Measurements from ENCODE around the gene PLCH1. TPM values are rescaled to one million over a fixed set of nuclear protein-coding genes. Genes with fewer than 3 reads are reported as not detected.
A peak's percentile ranks its signal among the peaks of the same experiment; 100 is the strongest.

The PLCH1 gene
- total RNA-seq, 8 experiments from 2014 or later = 3.7 to 32.9 (median 11.2) TPM

GRCh38 chr3:155661760-155662159 is 83.1 kb downstream of the PLCH1 start:
- ATAC-seq (replicated peaks in 6 of 8) = no peak
- H3K27ac ChIP-seq = no peak overlapping the region
- H3K4me3 ChIP-seq = no peak overlapping the region
- in situ Hi-C loops (cut with MboI; ENCODE audit: low pct_unique_long_range_greater_than_20kb in 2 of 9, low sequenced_read_pairs in 9 of 9, unreplicated experiment in 9 of 9) = no loop called here
- peaks cover 2 to 5% of the 10 kb centered on the region in 2 donors for H3K4me1 ChIP-seq (replicated peaks in 1 of 2)

GRCh38 chr3:155661042-155661441 is 83.8 kb downstream of the PLCH1 start:
- no peak for ATAC-seq (replicated peaks in 6 of 8)
- WGBS, 10 experiments = 64 to 100% (median 86%) methylated on average over 1 of the region's 1 CpG; no CpG with 5 or more reads in 7 of the 10 experiments
- Histone ChIP-seq H3K4me3 (no peak overlapping the region), H3K27ac (no peak overlapping the region), H3K4me1 (replicated peaks in 1 of 2) (peaks cover 2 to 5% of the 10 kb centered on the region in 2 donors)
- in situ Hi-C loops (cut with MboI; ENCODE audit: low pct_unique_long_range_greater_than_20kb in 2 of 9, low sequenced_read_pairs in 9 of 9, unreplicated experiment in 9 of 9) = no loop called here

- in situ Hi-C loops (cut with MboI; ENCODE audit: low pct_unique_long_range_greater_than_20kb in 2 of 9, low sequenced_read_pairs in 9 of 9, unreplicated experiment in 9 of 9) = no loop called here
- WGBS, 10 experiments = 58 to 100% (median 83%) methylated on average over 1 to 4 of the region's 4 CpGs; no CpG with 5 or more reads in 1 of the 10 experiments
- Histone ChIP-seq H3K4me3 (no peak overlapping the region), H3K27ac (no peak overlapping the region), H3K4me1 (replicated peaks in 1 of 2) (peaks cover 0 to 5% of the 10 kb centered on the region in 2 donors)
- no peak for ATAC-seq (replicated peaks in 6 of 8)
These were observed 86.1 kb downstream of the PLCH1 start for GRCh38 chr3:155658671-155659261.

- ATAC-seq (replicated peaks in 6 of 8) = no peak
- Histone ChIP-seq H3K4me3 (no peak overlapping the region), H3K27ac (no peak overlapping the region), H3K4me1 (replicated peaks in 1 of 2) (no peaks in the 10 kb centered on the region)
- WGBS, 10 experiments = 73 to 100% (median 86%) methylated on average over 1 to 3 of the region's 5 CpGs; no CpG with 5 or more reads in 3 of the 10 experiments
- in situ Hi-C loops (cut with MboI; ENCODE audit: low pct_unique_long_range_greater_than_20kb in 2 of 9, low sequenced_read_pairs in 9 of 9, unreplicated experiment in 9 of 9) = no loop called here
These were observed 86.9 kb downstream of the PLCH1 start for GRCh38 chr3:155658006-155658405.

GRCh38 chr3:155657161-155657560 is 87.7 kb downstream of the PLCH1 start:
- in situ Hi-C loops (cut with MboI; ENCODE audit: low pct_unique_long_range_greater_than_20kb in 2 of 9, low sequenced_read_pairs in 9 of 9, unreplicated experiment in 9 of 9) = no loop called here
- Histone ChIP-seq H3K27ac (no peak overlapping the region), H3K4me1 (replicated peaks in 1 of 2) (no peaks in the 10 kb centered on the region), H3K4me3 (no peak overlapping the region)
- no peak for ATAC-seq (replicated peaks in 6 of 8)
- WGBS, 10 experiments = 63 to 100% (median 93%) methylated on average over 1 to 4 of the region's 4 CpGs; no CpG with 5 or more reads in 3 of the 10 experiments

GRCh38 chr3:155656466-155656865 is 88.4 kb downstream of the PLCH1 start:
- WGBS, 10 experiments = 86 to 100% (median 100%) methylated on average over 1 of the region's 1 CpG
- in situ Hi-C loops (cut with MboI; ENCODE audit: low pct_unique_long_range_greater_than_20kb in 2 of 9, low sequenced_read_pairs in 9 of 9, unreplicated experiment in 9 of 9) = no loop called here
- H3K4me1 ChIP-seq (replicated peaks in 1 of 2) = peaks cover 0 to 3% of the 10 kb centered on the region in 2 donors
- ATAC-seq (replicated peaks in 6 of 8) = no peak
- no peak overlapping the region for H3K4me3 ChIP-seq
- no peak overlapping the region for H3K27ac ChIP-seq

- ATAC-seq (replicated peaks in 6 of 8) = no peak
- WGBS, 10 experiments = 20 to 100% (median 88%) methylated on average over 2 to 3 of the region's 3 CpGs
- H3K4me3 ChIP-seq = no peak overlapping the region
- in situ Hi-C loops (cut with MboI; ENCODE audit: low pct_unique_long_range_greater_than_20kb in 2 of 9, low sequenced_read_pairs in 9 of 9, unreplicated experiment in 9 of 9) = no loop called here
- no peak overlapping the region for H3K27ac ChIP-seq
- H3K4me1 ChIP-seq (replicated peaks in 1 of 2) = peaks cover 22 to 25% of the 10 kb centered on the region in 2 donors
These were observed 93.2 kb downstream of the PLCH1 start for GRCh38 chr3:155651489-155652218.

GRCh38 chr3:155648013-155648591 is 96.8 kb downstream of the PLCH1 start:
- 19 to 89% (median 40%) methylated on average over 1 to 6 of the region's 6 CpGs; no CpG with 5 or more reads in 1 of the 10 experiments for WGBS, 10 experiments
- Histone ChIP-seq H3K4me3 (no peak overlapping the region), H3K27ac (no peak overlapping the region), H3K4me1 (replicated peaks in 1 of 2) (peaks cover 28 to 31% of the 10 kb centered on the region in 2 donors)
- ATAC-seq (replicated peaks in 6 of 8) = peak in 2 of 8 experiments; percentile 9 to 33
- in situ Hi-C loops (cut with MboI; ENCODE audit: low pct_unique_long_range_greater_than_20kb in 2 of 9, low sequenced_read_pairs in 9 of 9, unreplicated experiment in 9 of 9) = no loop called here

- no peak overlapping the region for H3K27ac ChIP-seq
- in situ Hi-C loops (cut with MboI; ENCODE audit: low pct_unique_long_range_greater_than_20kb in 2 of 9, low sequenced_read_pairs in 9 of 9, unreplicated experiment in 9 of 9) = no loop called here
- ATAC-seq (replicated peaks in 6 of 8) = no peak
- no peak overlapping the region for H3K4me3 ChIP-seq
- peaks cover 28 to 31% of the 10 kb centered on the region in 2 donors for H3K4me1 ChIP-seq (replicated peaks in 1 of 2)
- 10 to 61% (median 50%) methylated on average over 2 of the region's 2 CpGs; no CpG with 5 or more reads in 1 of the 10 experiments for WGBS, 10 experiments
These were observed 97.7 kb downstream of the PLCH1 start for GRCh38 chr3:155647206-155647605.

- in situ Hi-C loops (cut with MboI; ENCODE audit: low pct_unique_long_range_greater_than_20kb in 2 of 9, low sequenced_read_pairs in 9 of 9, unreplicated experiment in 9 of 9) = no loop called here
- WGBS, 10 experiments = 40 to 100% (median 80%) methylated on average over 1 to 2 of the region's 2 CpGs; no CpG with 5 or more reads in 3 of the 10 experiments
- Histone ChIP-seq H3K4me3 (no peak overlapping the region), H3K4me1 (replicated peaks in 1 of 2) (peaks cover 28% of the 10 kb centered on the region in 2 donors), H3K27ac (no peak overlapping the region)
- ATAC-seq (replicated peaks in 6 of 8) = peak in 4 of 8 experiments; percentile 10 to 78 (median 66)
These were observed 98.2 kb downstream of the PLCH1 start for GRCh38 chr3:155646669-155647068.

GRCh38 chr3:155646128-155646527 is 98.7 kb downstream of the PLCH1 start:
- H3K27ac ChIP-seq = no peak overlapping the region
- in situ Hi-C loops (cut with MboI; ENCODE audit: low pct_unique_long_range_greater_than_20kb in 2 of 9, low sequenced_read_pairs in 9 of 9, unreplicated experiment in 9 of 9) = no loop called here
- 27 to 100% (median 90%) methylated on average over 1 to 4 of the region's 5 CpGs; no CpG with 5 or more reads in 1 of the 10 experiments for WGBS, 10 experiments
- H3K4me1 ChIP-seq (replicated peaks in 1 of 2) = peaks cover 28% of the 10 kb centered on the region in 2 donors
- peak in 3 of 8 experiments; percentile 33 to 53 (median 42) for ATAC-seq (replicated peaks in 6 of 8)
- H3K4me3 ChIP-seq = no peak overlapping the region

- H3K4me3 ChIP-seq = no peak overlapping the region
- 46 to 100% (median 95%) methylated on average over 1 to 4 of the region's 4 CpGs; no CpG with 5 or more reads in 1 of the 10 experiments for WGBS, 10 experiments
- H3K27ac ChIP-seq = no peak overlapping the region
- in situ Hi-C loops (cut with MboI; ENCODE audit: low pct_unique_long_range_greater_than_20kb in 2 of 9, low sequenced_read_pairs in 9 of 9, unreplicated experiment in 9 of 9) = no loop called here
- peaks cover 26 to 27% of the 10 kb centered on the region in 2 donors for H3K4me1 ChIP-seq (replicated peaks in 1 of 2)
- ATAC-seq (replicated peaks in 6 of 8) = no peak
These were observed 101.2 kb downstream of the PLCH1 start for GRCh38 chr3:155643581-155644165.

GRCh38 chr3:155641956-155642355 is 102.9 kb downstream of the PLCH1 start:
- in situ Hi-C loops (cut with MboI; ENCODE audit: low pct_unique_long_range_greater_than_20kb in 2 of 9, low sequenced_read_pairs in 9 of 9, unreplicated experiment in 9 of 9) = no loop called here
- no peak for ATAC-seq (replicated peaks in 6 of 8)
- Histone ChIP-seq H3K27ac (no peak overlapping the region), H3K4me3 (no peak overlapping the region), H3K4me1 (replicated peaks in 1 of 2) (peaks cover 9% of the 10 kb centered on the region in 2 donors)
- 14 to 100% (median 29%) methylated on average over 1 of the region's 1 CpG; no CpG with 5 or more reads in 3 of the 10 experiments for WGBS, 10 experiments

All from motor neuron (in vitro differentiated cells).